GM18499 (cell line): Measurements from ENCODE around the gene TEKT1.
"Not testable (repeated sequence)": the region's sequence is repeated elsewhere in the genome, so short reads cannot be mapped to it uniquely, and the experiment has no call there.

Experiments
- ATAC-seq: cut with Tn5 transposase; IDR thresholded peaks from one replicate; pipeline ENCODE4 v1.9.1; 2021; ENCODE audit warnings: moderate number of reproducible peaks; ENCODE audit not compliant: insufficient read depth, unreplicated experiment

Gene TEKT1

DNA sequence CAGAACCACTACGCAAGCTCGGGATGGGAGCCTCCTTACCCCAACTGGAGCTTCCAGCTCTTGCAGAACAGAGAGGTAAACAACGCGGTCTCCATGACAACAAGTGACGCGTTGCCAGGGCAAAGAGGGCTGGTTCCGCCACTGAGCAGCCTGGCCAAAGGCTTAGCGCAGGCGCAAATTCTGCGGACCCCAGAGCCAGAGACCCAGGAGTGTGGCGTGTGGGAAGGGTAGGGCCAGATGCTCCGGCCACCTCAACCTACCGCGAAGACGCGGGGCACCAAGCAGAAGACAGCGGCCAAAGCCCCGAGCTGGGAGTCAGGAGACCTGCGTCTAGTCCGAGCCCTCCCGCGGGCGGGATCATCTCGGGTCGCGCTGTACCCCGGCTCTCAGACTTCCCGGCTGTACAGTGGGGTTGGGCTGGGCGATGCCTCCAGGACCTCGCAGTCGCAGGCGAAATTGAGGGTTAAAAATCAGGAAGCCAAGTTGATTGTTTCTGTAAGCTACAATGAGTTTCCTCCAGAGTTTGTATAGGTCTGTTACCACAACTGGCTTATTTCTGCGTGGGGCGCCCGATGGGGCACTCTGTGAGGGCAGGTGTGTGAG is at the start of gene TEKT1:
TSS of gene TEKT1 (minus strand) at position 69 of the 603 bp plus-strand sequence. CDS start 1,353 bp downstream, outside the sequence.
- no peak for ATAC-seq

DNA sequence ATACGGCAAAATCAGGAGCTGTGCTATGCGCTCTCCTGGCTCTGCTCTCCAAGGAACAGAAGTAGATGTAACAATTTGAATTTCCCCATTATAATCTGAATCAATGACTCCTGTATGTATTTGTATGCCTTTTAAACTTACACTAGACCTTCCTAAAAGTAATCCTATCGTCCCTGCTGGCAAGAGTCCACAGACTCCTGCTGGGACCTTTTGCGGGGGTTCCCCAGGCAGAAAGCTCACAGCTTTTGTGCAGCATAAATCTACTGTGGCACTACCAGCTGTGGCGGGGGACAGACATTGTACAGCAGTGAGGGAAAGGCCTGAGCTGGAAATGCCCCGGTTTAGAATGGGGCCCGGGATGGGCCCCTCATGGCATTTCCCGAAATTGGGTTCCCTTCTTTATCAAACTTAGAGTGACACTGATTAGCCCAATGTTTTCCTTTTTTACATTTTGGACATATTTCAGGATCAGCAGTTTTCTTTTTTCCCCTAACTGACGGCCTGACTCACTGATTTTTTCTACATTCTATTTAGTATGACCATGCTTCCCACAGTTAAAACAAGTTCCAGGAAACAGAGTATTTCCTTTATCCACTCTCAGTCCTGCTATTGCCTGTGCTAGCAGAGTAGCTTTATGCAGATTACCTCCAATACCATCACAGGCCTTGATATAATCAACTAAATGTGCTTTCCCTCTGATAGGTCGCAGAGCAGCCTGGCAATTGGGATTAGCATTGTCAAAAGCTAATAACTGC is 47.9 kb upstream of the TEKT1 start:
- not testable (repeated sequence) for ATAC-seq

DNA sequence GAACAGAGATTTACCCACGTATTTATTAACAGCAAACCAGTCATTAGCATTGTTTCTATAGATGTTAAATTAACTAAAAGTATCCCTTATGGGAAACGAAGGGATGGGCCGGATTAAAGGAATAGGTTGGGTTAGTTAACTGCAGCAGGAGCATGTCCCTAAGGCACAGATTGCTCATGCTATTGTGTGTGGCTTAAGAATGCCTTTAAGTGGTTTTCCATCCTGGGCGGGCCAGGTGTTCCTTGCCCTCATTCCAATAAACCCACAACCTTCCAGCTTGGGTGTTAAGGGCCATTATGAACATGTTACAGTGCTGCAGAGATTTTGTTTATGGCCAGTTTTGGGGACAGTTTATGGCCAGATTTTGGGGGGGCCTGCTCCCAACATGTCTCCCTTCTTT is 43.7 kb upstream of the TEKT1 start:
- ATAC-seq: not testable (repeated sequence)

DNA sequence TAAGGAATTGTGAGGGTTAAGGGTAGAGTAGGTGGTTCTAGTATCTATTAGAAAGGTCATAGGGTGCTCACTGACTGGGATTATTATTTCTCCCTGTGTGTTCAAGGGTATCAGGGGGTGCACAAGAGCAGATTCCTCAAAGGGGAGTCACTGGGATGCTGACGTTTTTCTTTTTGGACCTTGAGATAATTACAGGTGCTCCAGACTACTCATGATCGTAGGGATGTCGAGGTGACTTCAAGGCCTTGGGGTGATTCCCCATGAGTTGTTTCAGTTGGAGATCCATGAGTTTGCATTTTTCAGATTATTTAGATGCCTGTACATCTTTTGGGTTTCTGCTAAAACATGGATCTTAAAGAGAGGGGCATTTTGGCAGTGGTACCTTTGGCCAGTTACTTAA is 41.4 kb upstream of the TEKT1 start:
- ATAC-seq: no peak

DNA sequence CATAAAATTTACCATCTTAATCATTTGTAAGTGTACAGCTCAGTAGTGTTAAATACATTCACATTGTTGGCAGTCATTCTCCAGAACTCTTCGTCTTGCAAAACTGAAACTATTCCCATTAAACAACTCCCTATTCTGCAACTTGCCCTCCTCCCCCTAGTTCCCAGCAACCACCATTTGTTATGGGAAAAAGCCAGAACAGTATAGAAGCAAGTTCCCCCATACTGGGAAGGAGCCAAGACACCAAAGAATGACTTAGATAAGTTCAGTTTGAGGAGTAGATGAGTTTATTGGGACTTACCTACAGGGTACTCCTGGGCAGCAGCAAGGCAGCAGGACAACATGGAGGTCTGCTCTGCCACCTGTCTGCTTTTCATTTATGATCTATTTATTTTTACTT is 39.3 kb upstream of the TEKT1 start:
- ATAC-seq: no peak

DNA sequence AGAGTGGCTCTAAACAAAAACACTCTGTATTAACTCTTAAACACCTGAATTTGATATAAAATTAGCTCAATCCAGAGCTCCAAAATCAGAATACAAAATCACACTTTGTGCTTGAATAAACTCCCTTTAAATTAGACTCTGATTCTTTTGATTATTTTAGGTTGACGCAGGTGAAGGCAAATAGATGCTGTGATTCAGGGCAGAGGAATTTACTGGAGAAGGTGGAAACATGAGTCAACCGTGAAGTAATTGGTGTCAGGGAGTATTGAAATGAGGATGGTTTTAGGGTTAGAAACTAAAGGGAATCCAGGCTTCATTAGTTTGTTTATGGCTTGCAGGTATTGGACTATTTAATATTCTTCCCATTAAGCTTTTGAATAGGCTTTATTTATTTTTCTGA is 37.1 kb upstream of the TEKT1 start:
- no peak for ATAC-seq

DNA sequence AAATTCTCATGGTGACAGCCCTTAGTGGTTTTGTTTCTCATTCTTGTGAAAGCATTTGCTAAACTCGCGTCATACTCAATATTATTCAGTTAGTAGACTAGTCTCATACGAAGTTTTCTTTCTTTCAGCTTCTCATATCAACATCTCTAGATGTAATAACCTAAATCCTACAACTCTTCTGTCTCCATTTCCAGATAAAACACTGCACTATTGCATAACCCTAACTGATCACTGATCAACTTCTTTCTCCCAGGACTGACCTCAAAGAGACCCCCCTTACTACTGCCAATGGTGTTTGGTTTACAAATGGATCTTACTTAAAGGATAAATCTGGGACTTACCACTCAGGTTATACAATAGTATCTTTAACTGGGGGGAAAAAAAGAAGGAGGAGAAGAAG is 36.3 kb upstream of the TEKT1 start:
- no peak for ATAC-seq

DNA sequence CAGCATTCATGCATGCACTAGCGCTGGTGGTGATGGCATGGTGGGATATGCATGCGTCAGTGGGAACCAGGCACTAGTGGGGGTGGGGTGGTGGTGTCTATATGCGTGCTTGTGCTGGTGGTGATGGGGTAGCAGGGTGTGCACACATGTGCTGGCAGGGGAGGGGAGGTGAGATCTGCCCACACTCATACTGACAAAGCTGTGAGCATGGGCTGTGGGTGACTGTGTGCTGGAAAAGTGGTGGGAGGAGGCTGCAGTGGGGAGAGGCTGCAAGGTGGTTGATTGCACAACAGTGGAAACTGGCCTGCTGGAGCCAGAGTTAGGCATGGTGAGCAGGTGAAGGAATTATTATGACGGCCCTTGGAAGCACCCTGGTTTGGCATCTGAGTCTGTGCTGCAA is 31.3 kb upstream of the TEKT1 start:
- no peak for ATAC-seq

DNA sequence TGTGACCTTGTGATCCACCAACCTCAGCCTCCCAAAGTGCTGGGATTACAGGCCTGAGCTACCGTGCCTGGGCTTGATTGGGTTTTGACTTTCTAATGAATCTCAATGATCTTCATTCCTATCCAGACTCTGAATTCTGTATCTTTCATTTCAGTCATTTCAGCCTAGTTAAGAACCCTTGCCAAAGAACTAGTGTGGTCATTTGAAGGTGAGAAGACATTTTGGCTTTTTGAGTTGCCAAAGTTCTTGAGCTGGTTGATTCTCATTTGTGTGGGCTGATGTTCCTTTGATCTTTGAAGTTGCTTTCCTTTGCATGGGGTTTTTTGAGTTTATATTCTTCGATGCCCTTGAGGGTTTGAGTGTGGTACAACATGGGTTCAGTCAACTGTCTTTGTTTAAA is 30.6 kb upstream of the TEKT1 start:
- ATAC-seq: no peak

DNA sequence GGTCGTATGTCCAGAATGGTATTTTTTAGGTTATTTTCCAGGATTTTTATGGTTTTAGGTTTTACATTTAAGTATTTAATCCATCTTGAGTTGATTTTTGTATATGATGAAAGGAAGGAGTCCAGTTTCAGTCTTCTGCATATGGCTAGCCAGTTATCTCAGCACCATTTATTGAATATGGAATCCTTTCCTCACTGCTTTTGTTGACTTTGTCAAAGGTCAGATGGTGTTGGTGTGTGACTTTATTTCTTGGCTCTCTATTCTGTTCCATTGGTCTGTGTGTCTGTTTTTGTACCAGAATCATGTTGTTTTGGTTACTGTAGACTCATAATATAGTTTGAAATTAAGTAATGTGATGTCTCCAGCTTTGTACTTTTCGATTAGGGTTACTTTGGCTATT is 26.4 kb upstream of the TEKT1 start:
- no peak for ATAC-seq

DNA sequence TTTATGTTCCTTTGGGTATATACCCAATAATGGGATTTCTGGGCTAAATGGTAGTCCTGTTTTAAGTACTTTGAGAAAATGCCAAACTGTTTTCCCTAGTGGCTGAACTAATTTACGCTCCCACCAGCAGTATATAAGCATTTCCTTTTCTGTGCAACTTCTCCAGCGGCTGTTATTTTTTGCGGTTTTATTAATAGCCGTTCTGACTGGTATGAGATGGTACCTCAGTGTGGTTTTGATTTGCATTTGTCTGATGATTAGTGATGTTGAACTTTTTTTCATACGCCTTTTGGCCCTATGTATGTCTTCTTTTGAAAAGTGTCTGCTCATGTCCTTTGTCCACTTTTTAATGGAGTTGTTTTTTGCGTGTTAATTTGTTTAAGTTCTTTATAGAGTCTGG is 25.8 kb upstream of the TEKT1 start:
- no peak for ATAC-seq

DNA sequence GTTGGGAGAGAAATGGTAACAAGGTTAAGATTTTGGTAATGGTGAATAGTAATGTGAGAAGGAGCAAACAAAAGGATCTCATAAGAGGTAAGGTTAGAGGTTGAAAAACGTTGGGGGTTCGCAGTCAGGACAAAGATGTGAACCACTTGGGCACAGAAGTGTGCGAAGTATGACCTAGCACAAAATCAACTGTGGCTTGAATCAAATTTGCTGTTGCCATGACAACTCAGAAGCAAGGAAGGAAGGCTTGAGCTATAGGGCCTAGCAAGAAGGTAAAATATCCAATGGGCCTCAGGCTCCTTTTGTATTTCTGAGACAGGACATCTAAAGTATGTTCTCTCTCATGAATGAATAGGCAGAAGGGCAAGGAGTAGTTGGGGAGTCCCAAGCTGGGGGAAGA is 24.5 kb upstream of the TEKT1 start:
- no peak for ATAC-seq

DNA sequence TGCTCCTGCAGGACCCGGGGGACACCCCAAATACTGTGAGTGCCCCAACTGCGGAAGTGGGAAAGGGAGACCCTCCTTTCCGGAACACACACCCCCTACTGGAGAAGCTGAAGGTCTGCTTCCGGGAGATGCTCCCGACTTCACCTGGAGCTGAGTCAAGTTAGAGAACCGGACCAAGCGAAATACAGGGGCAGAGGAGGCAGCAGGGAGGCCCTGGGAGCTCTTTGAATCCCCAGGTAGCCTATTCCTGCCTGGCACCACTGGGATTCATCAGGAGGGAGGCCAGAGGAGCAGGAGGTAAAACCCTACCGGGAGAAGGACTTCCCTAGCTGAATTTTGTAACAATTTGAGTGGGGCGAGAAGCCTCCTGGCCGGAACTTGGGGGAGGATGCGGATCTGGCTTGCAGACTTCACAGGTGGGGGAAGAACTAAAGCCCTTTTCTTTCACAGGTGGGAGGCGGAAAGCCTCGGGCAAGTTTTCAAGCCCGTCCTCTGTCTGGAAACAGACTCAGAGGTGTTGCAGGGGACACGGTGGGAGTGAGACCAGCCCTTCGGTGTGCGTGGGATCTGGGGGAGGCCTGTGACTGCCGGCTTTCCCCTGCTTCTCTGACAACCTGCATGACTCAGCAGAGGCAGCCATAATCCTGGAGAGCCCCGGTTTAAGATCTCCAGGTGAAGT is 22.4 kb upstream of the TEKT1 start:
- ATAC-seq: no peak

DNA sequence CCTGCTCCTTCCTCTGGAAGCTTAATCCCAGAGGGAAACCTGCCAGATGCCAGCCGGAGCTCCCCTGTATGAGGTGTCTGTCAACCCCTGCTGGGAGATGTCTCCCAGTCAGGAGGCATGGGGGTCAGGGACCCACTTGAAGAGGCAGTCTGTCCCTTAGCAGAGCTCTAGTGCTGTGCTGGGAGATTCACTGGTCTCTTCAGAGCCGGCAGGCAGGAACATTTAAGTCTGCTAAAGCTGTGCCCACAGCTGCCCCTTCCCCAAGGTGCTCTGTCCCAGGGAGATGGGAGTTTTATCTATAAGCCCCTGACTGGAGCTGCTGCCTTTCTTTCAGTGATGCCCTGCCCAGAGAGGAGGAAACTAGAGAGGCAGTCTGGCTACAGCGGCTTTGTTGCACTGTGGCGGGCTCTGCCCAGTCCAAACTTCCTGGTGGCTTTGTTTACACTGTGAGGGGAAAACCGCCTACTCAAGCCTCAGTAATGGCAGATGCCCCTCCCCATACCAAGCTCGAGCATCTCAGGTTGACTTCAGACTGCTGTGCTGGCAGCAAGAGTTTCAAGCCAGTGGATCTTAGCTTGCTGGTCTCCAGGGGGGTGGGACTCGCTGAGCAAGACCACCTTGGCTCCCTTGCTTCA is 17.1 kb upstream of the TEKT1 start:
- not testable (repeated sequence) for ATAC-seq

DNA sequence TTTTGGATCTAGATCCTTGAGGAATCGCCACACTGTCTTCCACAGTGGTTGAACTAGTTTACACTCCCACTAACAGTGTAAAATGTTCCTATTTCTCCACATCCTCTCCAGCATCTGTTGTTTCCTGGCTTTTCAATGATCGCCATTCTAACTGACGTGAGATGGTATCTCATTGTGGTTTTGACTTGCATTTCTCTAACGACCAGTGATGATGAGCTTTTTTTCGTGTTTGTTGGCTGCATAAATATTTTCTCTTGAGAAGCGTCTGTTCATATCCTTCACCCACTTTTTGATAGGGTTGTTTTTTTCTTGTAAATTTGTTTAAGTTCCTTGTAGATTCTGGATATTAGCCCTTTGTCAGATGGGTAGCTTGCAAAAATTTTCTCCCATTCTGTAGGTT is 14.6 kb upstream of the TEKT1 start:
- ATAC-seq: not testable (repeated sequence)

DNA sequence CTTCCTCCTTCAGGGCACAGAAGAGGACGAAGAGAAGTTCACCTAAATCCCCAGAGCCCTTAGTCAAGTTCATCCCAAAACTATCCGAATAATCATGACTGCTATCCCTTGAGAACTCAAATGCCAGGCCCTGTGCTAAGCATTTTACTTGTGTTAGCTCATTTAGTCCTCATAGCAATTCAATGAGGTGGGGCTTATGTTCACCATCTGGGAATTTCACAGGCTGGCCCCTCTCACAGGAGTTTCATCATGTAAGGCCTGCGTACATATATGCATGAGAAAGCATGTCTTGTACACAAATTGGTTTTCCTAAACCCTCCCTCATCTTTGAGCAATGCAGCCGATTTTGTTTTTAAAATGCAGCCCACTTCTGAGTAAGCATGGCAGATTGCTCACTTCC is 12.9 kb upstream of the TEKT1 start:
- not testable (repeated sequence) for ATAC-seq

DNA sequence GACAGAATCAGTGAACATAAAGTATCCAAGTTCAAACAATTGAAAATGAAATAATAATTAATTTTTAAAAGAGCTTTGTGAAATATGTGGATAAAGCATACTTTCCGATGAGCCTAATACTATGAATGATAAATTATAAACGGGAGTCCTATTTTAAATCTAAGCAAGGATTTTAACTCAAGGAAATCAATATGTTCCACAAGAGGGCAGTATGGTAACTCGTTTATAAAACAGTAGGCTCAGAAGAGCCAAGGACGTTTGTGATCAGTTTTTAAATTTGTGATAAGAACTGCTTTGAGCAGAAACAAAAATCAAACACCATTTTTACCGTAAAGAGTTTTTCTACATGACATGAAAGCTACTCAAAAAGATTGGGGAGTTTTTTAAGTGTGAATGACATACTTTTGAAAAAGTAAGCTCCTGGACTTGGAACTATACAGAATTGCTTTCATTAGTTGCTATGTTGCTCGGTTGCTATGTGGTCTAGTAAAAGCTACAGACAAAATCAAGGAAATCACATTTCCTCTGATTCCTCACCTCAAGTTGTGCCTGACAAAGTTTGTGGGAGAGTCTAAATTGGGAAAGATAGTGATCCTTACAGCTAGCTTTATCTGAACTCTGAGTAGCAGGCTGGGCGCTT is 11.8 kb upstream of the TEKT1 start:
- no peak for ATAC-seq

DNA sequence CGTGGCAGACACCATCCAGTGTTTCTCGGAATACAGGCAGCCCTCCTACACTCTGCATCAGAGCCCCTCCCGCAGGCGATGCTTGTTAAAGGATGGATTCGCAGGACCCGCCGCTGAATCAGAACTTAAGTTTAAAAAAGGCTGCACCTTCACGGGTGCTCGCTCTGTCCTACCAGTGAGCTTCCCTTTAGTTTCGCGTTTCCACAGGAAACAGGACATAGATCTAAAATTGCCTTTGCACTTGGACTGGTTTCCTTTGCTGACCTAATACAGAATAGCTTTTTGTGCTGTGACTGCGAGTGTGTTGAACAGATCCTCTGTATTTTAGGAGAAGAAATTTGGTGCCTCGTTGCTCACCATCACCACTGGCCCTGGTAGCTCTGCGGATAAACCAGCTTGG is 10.2 kb upstream of the TEKT1 start:
- not testable (repeated sequence) for ATAC-seq

DNA sequence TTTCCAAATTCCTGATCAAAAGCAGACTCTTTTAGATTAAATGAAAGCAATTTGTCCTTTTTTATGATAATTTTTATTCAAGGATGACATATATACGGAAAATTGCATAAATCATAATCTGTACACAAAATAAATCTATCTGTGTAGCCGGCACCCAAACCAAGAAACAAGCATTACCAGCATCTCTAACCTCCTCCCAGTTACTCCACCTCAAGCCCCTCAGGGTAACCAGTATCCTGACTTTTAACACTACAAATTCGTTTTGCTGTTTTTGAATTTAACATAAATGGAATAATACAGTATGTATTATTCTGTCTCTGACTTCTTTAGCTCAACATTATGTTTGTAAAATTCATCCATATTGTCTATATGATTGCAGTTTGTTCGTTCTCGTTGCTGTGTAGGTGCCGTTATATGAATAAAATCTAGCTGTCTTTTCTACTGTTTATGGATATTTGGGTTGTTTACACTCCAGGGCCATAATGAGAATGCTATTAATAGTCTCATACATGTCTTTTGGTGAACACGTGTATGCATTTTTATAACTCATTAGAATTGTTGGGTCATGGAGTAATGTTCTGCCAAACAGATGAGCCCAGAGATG is 1.0 kb downstream of the TEKT1 start:
- ATAC-seq: no peak

DNA sequence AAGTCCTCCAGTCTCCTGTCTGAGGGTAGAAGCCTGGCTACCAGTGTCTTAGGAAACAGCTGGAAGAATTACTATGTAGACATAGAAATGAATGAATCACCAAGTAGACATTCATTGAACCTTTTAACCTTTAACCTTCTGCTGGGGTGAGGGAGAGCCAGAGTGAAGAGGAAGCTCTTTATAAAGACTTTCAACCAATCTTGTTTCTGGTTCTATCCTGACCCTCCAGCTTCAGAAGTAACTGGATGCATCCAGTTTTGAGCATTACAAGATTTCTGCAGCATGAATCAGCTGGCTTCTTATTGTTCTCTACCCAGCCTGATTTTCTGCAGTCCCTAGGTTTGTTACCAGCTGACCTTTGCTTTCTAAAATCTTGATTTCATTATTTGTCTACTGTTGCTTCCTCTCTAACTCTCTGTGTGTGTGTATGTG is 8.5 kb downstream of the TEKT1 start:
- no peak for ATAC-seq
